AG10803 (cell line): Measurements from ENCODE around the gene CNIH1.
A peak's percentile ranks its signal among the peaks of the same experiment; 100 is the strongest.

Experiments used
- DNase-seq: peaks from one replicate; pipeline ENCODE4 v3.0.0; 2010; ENCODE audit warnings: low read depth
- H3K4me3 ChIP-seq: 2 replicates; pipeline ENCODE4 v1.5.1; 2011; ENCODE audit warnings: mild to moderate bottlenecking, low read length, control low read depth
- TF ChIP-seq, protein P1 (sequence below): conservative IDR thresholded peaks from 2 replicates; pipeline ENCODE4 v1.5.1; 2011; ENCODE audit warnings: mild to moderate bottlenecking, low read length, control low read depth, inconsistent platforms

CNIH1 gene

DNA sequence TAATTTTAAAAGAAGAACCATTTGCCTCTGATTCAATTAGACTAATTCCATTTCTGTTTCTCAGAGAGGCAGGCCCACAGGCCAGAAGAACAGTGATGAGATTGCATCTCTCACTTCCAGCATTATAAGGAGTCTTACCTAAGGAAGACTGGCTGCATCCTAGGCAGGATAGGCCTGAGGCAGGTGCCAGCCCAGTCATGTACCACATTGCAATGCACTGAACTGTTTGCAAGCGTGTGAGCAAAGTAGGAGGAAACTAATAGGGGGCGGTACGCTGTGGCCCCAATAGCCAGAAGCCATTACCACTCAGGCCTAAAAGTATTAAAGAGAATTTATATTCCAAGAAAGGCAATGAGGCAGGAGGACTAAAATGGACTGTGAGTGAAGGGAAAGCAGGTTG lies 12.1 kb upstream of the CNIH1 start:
- no peak overlapping the region for H3K4me3 ChIP-seq
- DNase-seq: no peak
- TF ChIP-seq, protein P1, sequence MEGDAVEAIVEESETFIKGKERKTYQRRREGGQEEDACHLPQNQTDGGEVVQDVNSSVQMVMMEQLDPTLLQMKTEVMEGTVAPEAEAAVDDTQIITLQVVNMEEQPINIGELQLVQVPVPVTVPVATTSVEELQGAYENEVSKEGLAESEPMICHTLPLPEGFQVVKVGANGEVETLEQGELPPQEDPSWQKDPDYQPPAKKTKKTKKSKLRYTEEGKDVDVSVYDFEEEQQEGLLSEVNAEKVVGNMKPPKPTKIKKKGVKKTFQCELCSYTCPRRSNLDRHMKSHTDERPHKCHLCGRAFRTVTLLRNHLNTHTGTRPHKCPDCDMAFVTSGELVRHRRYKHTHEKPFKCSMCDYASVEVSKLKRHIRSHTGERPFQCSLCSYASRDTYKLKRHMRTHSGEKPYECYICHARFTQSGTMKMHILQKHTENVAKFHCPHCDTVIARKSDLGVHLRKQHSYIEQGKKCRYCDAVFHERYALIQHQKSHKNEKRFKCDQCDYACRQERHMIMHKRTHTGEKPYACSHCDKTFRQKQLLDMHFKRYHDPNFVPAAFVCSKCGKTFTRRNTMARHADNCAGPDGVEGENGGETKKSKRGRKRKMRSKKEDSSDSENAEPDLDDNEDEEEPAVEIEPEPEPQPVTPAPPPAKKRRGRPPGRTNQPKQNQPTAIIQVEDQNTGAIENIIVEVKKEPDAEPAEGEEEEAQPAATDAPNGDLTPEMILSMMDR: no peak

DNA sequence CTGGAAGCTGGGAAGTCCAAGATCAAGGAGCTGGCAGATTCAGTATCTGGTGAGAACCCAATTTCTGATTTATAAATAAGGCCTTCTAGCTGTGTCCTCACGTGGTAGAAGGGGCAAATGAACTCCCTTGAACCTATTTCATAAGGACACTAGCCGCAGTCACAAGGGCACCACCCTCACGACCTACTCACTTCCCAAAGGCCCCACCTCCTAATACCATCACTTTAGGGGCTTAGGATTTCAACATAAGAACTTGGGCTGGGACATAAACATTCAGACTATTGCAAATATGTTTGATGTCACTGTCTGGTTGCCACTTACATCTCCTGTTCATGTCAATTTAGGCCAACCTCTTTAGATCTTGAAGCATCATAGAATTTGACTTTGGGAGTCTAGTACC lies 10.8 kb upstream of the CNIH1 start:
- TF ChIP-seq, protein P1: no peak

DNA sequence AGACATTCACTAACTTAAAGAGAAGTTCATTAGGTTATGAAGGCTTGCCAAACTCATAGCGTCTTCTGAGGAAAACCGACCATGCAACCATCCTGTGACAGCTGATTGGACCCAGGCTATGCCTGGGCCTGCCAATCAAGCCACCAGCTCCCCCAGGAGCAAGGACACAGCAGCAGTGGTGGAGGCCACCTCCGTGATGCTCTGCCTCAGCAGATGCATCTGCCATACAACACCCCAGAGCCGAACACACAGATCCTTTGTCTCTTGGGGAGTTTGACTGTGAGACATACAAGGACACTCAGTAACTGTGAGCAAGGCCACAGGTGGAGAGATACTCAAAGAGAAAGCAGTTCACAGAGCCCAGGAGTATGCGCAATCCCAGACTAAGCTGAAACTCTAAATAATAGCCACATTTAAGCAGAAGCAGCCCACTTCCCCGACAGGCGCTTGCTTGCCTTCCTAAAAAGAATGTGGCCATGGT lies 10.0 kb upstream of the CNIH1 start:
- TF ChIP-seq, protein P1: no peak
- DNase-seq: no peak
- no peak overlapping the region for H3K4me3 ChIP-seq

More for the DNA sequence above, 10.8 kb upstream of the CNIH1 start:
- H3K4me3 ChIP-seq: no peak overlapping the region
- no peak for DNase-seq

DNA sequence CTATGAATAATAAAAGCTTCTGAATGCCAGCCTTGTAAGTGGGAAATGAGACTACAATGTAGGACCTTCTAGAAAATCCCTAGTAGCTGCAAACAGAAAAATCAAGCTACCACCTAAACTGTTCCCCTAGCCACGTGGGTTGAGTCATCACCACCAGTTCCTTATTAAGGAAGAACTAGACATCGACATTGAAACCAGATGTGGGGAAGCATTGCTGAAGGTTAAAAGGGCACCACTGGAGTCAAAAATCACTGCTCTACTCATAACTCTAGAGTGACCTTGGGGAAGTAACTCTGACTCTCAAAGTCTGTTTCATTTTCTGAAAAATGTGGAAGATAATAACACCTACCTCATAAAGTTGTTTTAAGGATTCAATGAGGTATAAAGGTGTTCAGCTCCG lies 9.4 kb upstream of the CNIH1 start:
- H3K4me3 ChIP-seq: no peak overlapping the region
- TF ChIP-seq, protein P1: no peak
- peak; percentile 86 for DNase-seq

DNA sequence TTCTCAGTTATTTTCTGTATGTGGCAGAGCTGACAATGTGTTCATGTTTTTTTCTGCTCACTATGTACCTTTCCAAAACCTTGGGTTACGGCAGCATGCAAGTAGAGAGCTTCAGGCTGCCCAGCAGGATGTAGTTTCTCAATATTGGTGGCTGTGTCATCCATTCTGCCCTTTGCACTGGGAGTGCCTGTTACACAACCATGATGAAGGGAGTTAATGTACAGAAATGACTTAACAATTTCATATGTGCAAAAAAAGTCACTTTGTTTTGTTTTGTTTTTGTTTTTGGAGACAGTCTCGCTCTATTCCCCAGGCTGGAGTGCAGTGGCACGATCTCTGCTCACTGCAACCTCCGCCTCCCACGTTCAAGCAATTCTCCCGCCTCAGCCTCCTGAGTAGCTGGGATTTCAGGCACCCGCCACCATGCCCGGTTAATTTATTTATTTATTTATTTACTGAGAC lies 6.1 kb upstream of the CNIH1 start:
- TF ChIP-seq, protein P1: no peak
- no peak overlapping the region for H3K4me3 ChIP-seq
- peak; percentile 59 for DNase-seq

DNA sequence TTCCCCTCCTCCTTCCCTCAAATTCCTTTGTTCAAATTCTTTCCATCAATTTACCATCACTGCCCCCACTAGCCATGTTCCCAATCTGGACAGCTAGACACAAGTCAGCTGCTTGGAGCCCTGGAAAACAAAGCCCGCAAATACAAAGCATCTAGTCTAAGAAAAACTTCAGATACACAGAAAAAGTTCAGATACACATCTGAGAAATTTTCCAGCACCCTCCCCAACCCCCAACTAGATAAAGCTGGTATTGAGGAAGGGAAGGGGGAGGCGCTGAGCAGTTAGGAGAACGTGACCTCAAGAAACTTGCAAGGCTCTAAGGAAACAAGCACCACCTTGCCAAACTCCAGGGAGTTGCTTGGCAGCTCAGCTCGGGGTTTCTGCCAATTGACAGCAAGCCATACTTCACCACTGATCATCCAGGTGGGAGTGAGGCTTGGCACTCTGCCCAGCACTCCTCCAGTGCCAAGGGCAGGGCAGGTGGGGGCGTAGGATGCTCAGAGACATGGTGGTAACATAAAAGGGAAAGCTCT lies 5.1 kb upstream of the CNIH1 start:
- DNase-seq: peak; percentile 38
- TF ChIP-seq, protein P1: no peak

DNA sequence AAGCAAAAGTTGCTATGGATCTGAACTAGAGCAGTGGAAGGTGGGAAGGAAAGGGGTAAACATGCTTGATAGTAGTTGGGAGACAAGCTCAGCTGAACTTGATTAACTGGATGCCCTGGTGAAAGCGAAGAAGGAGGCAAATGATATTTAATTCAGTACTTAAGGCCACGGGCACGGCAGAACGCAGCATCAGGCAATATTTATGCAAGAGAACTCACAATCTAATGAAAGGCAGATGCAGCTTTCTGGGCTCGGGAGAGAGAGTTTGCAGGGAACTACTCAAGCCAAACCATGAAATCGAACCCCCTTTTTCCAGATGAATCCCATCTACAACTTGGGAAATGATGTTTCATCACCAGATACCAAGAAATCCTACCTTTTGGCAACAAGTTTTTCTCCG lies 3.5 kb upstream of the CNIH1 start:
- H3K4me3 ChIP-seq: peak overlapping the region; percentile 33
- TF ChIP-seq, protein P1: no peak
- DNase-seq: peak; percentile 89

More for the DNA sequence above, 5.1 kb upstream of the CNIH1 start:
- no peak overlapping the region for H3K4me3 ChIP-seq
